ENCODE results near the gene ELOVL6. TPM values are rescaled to one million over a fixed set of nuclear protein-coding genes. Genes with fewer than 3 reads are reported as not detected.

ELOVL6 gene
- total and polyA plus RNA-seq, 9 of the 15 experiments (the other 6 are each of a cell fraction or from before 2014, with no cell fraction given) = 18.3 to 82.6 (median 46.0) TPM

GRCh38 chr4:110165382-110166286, 32.8 kb downstream of the ELOVL6 start (continued):
- TF ChIP-seq PBX2 (CRISPR knock-in tag; IDR thresholded peaks at IDR 0.05; ENCODE audit: low read depth) (no peak), PBX2 (tag; conservative IDR thresholded peaks at IDR 0.05; ENCODE audit: low read depth) (peak; percentile 91), U2AF1 (optimal IDR thresholded peaks at IDR 0.05; ENCODE audit: low read depth, low read length) (no peak), ZBTB43 (CRISPR knock-in tag; IDR thresholded peaks at IDR 0.05) (no peak), SLC30A9 (CRISPR knock-in tag; IDR thresholded peaks at IDR 0.05) (no peak), TAL1 (IDR thresholded peaks at IDR 0.05) (peak; percentile 30), ZNF512 (tag; IDR thresholded peaks at IDR 0.05) (no peak), ZNF384 (IDR thresholded peaks at IDR 0.05; ENCODE audit: low read depth, low read length) (no peak), LEF1 (IDR thresholded peaks at IDR 0.05) (no peak), TEAD4 (IDR thresholded peaks at IDR 0.05; ENCODE audit: low read length) (peak; percentile 21; the same call in 1 of the 2 replicates), TEAD4 (CRISPR knock-in tag; IDR thresholded peaks at IDR 0.05; ENCODE audit: borderline replicate concordance) (no peak), ARID1B (IDR thresholded peaks at IDR 0.05) (peak; percentile 72), NBN (IDR thresholded peaks at IDR 0.05; ENCODE audit: low read depth) (no peak), ZNF717 (CRISPR knock-in tag; IDR thresholded peaks at IDR 0.05) (no peak), ZNF282 (CRISPR knock-in tag; IDR thresholded peaks at IDR 0.05) (no peak), MECOM (CRISPR knock-in tag; IDR thresholded peaks at IDR 0.05) (no peak), TAF1 (IDR thresholded peaks at IDR 0.05; ENCODE audit: control insufficient read depth, extremely low read depth, insufficient read depth, low read length, severe bottlenecking) (no peak)
